ENCODE results near the gene PRM2. TPM values are rescaled to one million over a fixed set of nuclear protein-coding genes. Genes with fewer than 3 reads are reported as not detected.

PRM2 gene
- total RNA-seq, 4 donors from 2014 or later, result not detected

- peaks cover 0 to 3% (median 0%) of the 10 kb centered on the region in 3 donors for H3K9me3 ChIP-seq
- H3K36me3 ChIP-seq, result no peaks in the 10 kb centered on the region
- TF ChIP-seq CTCF (IDR thresholded peaks at IDR 0.05) (no peak), EP300 (IDR thresholded peaks at IDR 0.05) (no peak), POLR2A (IDR thresholded peaks at IDR 0.05) (no peak), POLR2AphosphoS5 (IDR thresholded peaks at IDR 0.05) (no peak)
- no peak within 1 kb of the TSS for H3K4me3 ChIP-seq
- no peaks in the 10 kb centered on the region for H3K4me1 ChIP-seq
- WGBS, 2 donors (ENCODE audit: low coverage in 1 of 2), result 69 to 77% methylated on average over 11 to 12 of the region's 30 CpGs
- no peak within 1 kb of the TSS for H3K27ac ChIP-seq
- no peak for ATAC-seq
- no peaks in the 10 kb centered on the region for H3K27me3 ChIP-seq
Observed at GRCh38 chr16:11272921-11273720, 3.2 kb downstream of the PRM2 start, which contains the start of gene PRM3. TSS of gene PRM3 (minus strand) at chr16:11273629. CDS start at chr16:11273595, 34 bp downstream.

GRCh38 chr16:11272484-11272883 lies 3.8 kb downstream of the PRM2 start:
- H3K27me3 ChIP-seq, result no peaks in the 10 kb centered on the region
- TF ChIP-seq CTCF (IDR thresholded peaks at IDR 0.05) (no peak), EP300 (IDR thresholded peaks at IDR 0.05) (no peak), POLR2AphosphoS5 (IDR thresholded peaks at IDR 0.05) (no peak), POLR2A (IDR thresholded peaks at IDR 0.05) (no peak)
- WGBS, 2 donors (ENCODE audit: low coverage in 1 of 2), result 90% methylated on average over 2 of the region's 6 CpGs; no CpG with 5 or more reads in 1 of the 2 donors
- H3K9me3 ChIP-seq, result peaks cover 0 to under 1% (median 0%) of the 10 kb centered on the region in 3 donors
- no peak for ATAC-seq
- H3K36me3 ChIP-seq, result no peaks in the 10 kb centered on the region
- no peak overlapping the region for H3K27ac ChIP-seq
- no peak overlapping the region for H3K4me3 ChIP-seq
- no peaks in the 10 kb centered on the region for H3K4me1 ChIP-seq

GRCh38 chr16:11271610-11272009 lies 4.7 kb downstream of the PRM2 start:
- H3K36me3 ChIP-seq, result no peaks in the 10 kb centered on the region
- ATAC-seq, result no peak
- H3K27me3 ChIP-seq, result no peaks in the 10 kb centered on the region
- H3K4me3 ChIP-seq, result no peak overlapping the region
- H3K4me1 ChIP-seq, result no peaks in the 10 kb centered on the region
- no peak for TF ChIP-seq POLR2A (IDR thresholded peaks at IDR 0.05)
- no peak for TF ChIP-seq EP300 (IDR thresholded peaks at IDR 0.05)
- no peak for TF ChIP-seq CTCF (IDR thresholded peaks at IDR 0.05)
- no peak for TF ChIP-seq POLR2AphosphoS5 (IDR thresholded peaks at IDR 0.05)
- H3K27ac ChIP-seq, result no peak overlapping the region
- 96% methylated on average over 5 of the region's 10 CpGs; no CpG with 5 or more reads in 1 of the 2 donors for WGBS, 2 donors (ENCODE audit: low coverage in 1 of 2)
- no peaks in the 10 kb centered on the region for H3K9me3 ChIP-seq

GRCh38 chr16:11270602-11271162 lies 5.6 kb downstream of the PRM2 start:
- 77 to 100% methylated on average over 2 of the region's 2 CpGs for WGBS, 2 donors (ENCODE audit: low coverage in 1 of 2)
- no peak for ATAC-seq
- no peaks in the 10 kb centered on the region for H3K36me3 ChIP-seq
- no peaks in the 10 kb centered on the region for H3K9me3 ChIP-seq
- no peak overlapping the region for H3K4me3 ChIP-seq
- H3K4me1 ChIP-seq, result no peaks in the 10 kb centered on the region
- H3K27me3 ChIP-seq, result no peaks in the 10 kb centered on the region
- H3K27ac ChIP-seq, result no peak overlapping the region
- TF ChIP-seq CTCF (IDR thresholded peaks at IDR 0.05) (no peak), EP300 (IDR thresholded peaks at IDR 0.05) (no peak), POLR2AphosphoS5 (IDR thresholded peaks at IDR 0.05) (no peak), POLR2A (IDR thresholded peaks at IDR 0.05) (no peak)

All from gastroesophageal sphincter (tissue), 4 donors.